ENCODE measurements around the gene ANP32A. TPM values are rescaled to one million over a fixed set of nuclear protein-coding genes. Genes with fewer than 3 reads are reported as not detected.
"Not testable (repeated sequence)": the region's sequence is repeated elsewhere in the genome, so short reads cannot be mapped to it uniquely, and the experiment has no call there.

Gene ANP32A
- total RNA-seq: 234 and 236 TPM in 2 replicates

DNA sequence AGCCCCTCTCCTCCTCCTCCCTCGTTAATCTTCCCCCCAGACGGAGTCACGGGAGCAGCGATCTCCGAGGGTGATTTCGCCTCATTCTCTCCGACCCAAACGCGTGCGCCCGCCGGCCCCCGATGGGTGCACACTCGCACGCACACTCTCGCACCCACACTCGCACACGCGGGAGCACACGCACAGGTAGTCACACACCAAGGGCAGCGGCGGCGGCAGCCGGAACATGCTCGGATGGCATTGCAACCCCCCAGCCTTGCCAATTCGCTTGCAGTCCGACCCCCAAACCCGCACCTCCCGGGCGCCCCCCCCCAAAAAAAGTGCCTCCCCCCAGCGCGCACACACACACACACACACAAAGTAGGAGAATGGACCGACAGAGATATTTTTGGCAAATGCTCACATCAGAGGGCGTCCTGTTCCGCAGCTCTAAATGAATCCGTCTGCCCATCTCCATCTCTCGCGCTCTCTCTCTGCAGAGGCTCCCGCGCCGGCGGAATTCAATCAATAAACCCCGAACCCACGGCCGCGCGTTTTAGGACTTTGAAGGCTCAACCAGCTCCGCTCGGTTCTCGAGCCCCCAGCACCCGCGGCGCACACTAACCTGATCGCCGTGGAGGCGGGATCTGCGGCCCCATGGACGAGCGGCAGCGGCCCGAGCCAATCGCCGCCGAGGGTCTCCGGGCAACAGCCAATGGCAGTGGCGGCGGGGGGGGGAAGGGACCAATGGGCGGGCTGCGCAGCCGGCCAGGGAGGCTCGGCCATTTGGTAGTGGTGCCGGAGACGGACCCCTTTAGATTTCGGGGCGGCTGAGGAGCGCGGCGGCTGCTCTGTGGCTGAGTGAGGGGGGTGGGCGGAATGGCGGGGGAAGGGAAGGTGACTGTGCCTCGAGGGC lies at the start of gene ANP32A:
TSS of gene ANP32A (minus strand) at position 601 of the 895 bp plus-strand sequence. CDS start at position 457, 144 bp downstream.
- intact Hi-C loops (cut with micrococcal nuclease): loop anchor here (5.0 kb wide), 1 partner anchor 543 kb away; the partner anchor contains the start of gene FEM1B

DNA sequence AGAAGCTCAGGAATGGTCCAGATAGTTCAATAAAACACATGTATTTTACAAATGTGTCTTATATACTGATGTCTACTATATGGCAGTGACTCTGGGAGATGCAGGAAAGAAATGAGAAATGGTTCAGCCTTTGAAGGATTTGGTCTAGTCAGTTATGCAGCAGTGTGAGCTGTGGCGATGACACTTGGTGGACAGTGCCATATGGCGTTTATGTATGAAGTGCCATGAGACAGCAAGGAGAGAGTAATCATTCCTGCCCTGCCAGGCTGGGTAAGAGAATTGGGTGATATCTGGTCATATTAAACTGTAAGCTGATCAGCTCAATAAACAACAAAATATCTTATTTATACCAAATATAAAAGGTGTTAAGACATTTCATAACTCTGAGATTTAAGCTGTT lies 47.6 kb upstream of the ANP32A start:
- intact Hi-C loops (cut with micrococcal nuclease): no loop called here

DNA sequence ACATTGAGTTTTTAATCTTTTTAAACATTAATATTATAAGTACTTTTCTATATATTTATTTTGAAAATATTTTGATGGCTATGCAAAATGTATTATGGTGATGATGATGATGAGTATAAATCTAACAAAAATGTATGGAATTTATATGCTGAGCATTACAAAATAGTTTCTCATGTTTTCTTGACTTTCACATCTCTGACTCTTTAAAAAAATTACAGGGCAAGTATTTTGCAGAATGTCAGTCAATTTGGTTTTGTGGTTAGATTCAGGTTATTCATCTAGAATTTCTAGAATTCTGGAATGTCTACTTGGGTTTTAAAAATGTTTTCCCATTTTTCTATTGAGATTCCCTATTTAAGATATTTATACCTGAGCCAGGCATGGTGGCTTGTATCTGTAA lies 41.7 kb upstream of the ANP32A start:
- intact Hi-C loops (cut with micrococcal nuclease): no loop called here

GRCh38 chr15:68858666-68859065 lies 38.0 kb upstream of the ANP32A start:
- intact Hi-C loops (cut with micrococcal nuclease): not testable (repeated sequence)

GRCh38 chr15:68857443-68857842 lies 36.7 kb upstream of the ANP32A start:
- intact Hi-C loops (cut with micrococcal nuclease): not testable (repeated sequence)

DNA sequence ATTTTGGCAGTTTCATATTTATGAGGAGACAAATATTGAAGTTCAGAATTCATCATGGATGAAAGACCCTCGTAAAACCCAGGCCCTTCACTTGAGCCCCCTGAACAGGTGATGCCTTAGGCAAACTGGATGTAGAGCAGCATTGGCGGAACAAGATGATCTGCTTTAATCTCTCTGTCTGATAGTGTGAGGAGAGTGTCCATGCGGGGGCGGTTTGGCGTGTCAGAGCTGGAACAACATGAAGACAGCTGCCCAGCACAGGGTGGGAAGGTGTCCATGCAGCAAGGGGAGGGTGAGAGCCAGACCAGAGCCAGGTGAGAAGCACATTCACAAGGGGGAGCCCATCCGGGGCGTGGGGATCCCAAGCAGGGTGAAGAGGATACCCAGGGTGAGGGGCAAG lies 31.8 kb upstream of the ANP32A start:
- intact Hi-C loops (cut with micrococcal nuclease): no loop called here

- intact Hi-C loops (cut with micrococcal nuclease): no loop called here
Measured at GRCh38 chr15:68851971-68852370, 31.3 kb upstream of the ANP32A start.

DNA sequence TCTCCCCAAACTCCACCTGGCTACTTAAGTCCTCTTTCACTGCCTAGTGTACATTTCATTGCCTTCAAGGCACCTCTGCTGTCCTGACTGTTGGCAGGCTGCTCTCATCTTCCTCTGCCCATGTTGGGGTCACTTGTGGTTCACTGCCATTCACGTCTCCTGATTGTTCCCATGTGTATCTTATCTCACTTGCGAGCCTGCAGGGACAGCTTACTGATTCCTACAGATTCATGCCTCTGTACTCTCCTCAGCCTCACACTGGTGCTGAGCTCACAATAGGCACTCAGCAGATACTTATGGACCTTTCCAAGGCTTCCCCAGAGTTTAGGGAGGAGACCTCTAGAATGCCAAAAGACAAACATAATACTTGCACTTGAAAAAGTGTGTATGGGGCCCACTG lies 28.8 kb upstream of the ANP32A start:
- intact Hi-C loops (cut with micrococcal nuclease): no loop called here

- intact Hi-C loops (cut with micrococcal nuclease): no loop called here
Measured at GRCh38 chr15:68846851-68847439, 26.2 kb upstream of the ANP32A start.

DNA sequence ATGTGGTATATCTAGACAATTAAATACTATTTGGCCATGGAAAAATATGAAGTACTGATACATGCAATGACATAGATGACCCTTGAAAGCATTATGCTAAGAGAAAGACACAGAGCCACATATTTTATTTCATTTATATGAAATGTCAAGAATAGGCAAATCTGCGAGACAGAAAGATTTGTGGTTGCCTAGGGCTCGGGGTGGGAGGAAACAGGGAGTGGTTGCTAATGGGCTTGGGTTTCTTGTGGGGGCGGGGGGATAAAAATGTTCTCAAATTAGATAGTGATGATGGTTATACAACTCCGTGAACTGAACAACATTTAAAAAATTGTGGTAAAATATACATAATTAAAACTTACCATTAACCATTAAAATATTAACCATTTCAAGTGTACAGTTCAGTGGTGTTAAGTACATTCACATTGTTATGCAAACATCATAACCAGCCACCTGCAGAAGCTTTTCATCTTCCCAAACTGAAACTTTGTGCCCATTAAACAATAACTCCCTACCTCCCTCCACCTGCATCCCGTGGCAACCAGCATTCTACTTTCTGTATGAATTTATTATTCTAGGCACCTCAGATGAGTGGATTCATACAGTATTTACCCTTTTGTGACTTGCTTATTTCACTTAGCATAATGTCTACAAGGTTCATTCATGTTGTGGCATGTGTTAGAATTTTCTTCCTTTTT lies 24.3 kb upstream of the ANP32A start:
- intact Hi-C loops (cut with micrococcal nuclease): no loop called here

DNA sequence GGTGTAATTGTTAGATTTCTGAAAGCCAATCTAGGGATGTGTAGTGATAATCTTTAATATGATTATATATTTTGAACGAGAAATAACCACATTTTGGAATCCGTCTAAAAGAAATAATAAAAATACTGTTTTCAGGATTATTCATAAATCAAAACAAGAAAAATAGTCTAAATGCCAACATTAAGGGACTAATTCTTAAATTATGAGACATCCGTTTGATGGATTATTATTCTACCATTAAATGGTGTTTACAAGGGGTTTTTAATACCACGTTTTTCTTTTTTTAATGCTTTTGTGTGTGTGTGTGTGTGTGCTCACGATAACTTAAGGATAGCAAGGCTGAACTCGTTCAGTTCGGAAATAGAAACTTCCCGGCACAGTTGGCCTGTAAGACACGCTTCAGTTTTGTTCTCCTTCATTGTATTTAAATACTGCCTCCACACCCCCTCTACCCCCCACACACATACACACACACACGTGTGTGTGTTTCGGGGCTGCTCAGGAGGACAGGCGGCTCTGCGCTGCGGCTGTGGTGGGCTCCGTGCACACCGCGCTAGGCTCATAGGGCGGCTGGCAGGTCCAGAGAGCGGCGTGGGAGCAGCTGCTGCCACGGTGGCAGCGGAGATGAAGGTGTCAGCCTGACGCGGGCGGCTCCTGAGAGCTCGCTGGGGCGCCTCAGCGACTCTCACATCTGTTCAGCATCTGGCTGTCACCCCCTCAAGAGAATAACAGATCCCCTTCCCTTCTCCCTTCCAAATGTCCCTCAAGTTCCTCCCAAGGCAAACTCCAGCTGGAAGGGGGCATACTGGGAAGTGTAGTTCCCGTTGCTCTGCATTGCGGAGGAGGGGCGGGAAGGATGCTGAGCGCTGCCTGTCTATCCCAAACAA lies 23.0 kb upstream of the ANP32A start:
- intact Hi-C loops (cut with micrococcal nuclease): no loop called here

- intact Hi-C loops (cut with micrococcal nuclease): no loop called here
Measured at GRCh38 chr15:68842958-68843357, 22.3 kb upstream of the ANP32A start.

GRCh38 chr15:68834346-68834745 lies 13.7 kb upstream of the ANP32A start:
- intact Hi-C loops (cut with micrococcal nuclease): no loop called here

GRCh38 chr15:68833700-68834331 lies 13.1 kb upstream of the ANP32A start:
- intact Hi-C loops (cut with micrococcal nuclease): no loop called here

DNA sequence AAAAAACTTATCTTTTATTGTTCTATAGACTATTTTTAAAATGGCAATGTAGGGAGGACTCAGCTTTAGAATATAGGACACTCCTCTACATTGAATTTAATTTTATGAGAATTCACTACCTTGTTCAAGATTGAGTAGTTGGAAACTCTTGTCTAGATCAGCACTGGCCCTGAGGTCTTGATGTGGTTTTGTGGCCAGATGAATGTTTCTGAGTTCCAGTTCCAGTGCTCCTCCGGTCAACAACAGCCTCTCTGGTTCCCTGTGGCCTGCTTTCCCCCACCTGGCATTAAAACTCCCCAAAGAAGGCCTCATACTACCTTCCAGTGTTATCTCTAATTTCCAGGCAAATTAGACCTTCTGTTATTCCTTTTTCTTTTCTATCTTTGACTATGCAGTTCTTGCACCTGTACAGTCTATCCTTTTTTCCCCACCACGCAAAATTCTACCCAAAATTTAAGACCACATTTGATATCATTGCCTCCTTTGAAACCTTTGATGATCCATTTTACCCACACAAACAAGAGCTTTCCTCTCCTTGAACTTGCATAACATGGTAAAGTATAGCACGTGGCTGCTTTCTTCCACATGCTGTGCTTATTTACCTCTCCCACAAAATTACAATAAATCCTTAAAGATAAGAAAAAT lies 9.6 kb upstream of the ANP32A start:
- intact Hi-C loops (cut with micrococcal nuclease): no loop called here

DNA sequence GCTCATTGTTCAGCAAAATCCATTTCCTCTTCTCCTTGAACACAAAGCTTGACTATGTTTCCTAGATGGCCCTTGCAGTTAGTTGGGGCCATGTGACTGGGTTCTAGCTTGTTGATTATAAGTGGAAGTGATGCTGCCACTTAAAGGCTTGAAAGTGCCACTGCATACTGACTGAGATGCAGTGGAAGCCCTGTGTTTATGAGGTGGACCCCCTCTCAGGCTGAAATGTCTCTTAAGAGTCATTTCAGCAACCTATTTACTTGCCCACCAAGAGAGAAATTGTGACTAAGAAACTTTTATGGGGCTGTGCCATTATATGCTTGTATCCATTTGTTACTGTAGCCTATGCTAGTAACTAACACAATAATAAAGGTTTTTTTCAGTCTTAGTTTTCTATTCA lies 8.4 kb upstream of the ANP32A start:
- intact Hi-C loops (cut with micrococcal nuclease): loop anchor here (1.0 kb wide), 1 partner anchor 46 kb away; no protein-coding TSS in a partner anchor

DNA sequence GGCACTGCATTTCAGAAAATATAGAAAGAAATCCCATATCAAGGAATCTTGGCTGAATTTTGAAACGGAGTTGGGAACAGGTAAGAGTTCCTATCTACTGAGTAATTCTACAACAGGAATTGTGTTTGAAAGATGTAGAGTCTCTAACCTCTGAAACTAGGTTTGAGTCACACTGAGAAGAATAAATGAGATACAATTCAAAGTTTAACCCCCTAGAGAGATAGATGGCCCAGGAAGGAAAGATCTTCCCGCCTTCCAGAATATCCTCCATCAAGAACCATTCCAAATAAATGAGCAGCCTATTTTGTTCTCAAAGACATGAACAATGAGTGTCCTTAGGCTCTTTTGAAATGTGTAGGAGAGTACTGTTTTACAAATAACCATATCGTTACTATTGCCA lies 2.9 kb upstream of the ANP32A start:
- intact Hi-C loops (cut with micrococcal nuclease): loop anchor here (5.0 kb wide), 1 partner anchor 546 kb away; the partner anchor contains the start of gene FEM1B

DNA sequence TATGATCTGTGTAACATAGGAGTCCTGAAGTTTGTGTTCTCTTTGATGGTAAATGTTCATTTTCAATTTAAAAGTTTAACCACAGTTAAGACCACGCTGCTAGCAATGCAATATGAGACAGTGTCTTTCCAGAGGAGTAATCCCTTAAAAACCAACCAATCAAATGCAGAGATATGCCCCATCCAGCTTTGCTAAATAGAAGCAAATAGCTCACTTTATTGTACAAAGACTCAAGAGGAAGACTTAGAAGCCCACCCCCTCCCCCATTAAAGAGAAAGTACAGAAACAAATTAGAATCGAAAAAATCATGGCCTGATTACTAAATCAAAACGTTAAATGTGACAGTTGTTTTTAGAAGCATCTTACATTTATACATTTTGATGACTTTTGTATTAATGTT lies 2.1 kb upstream of the ANP32A start:
- intact Hi-C loops (cut with micrococcal nuclease): loop anchor here (5.0 kb wide), 1 partner anchor 546 kb away; the partner anchor contains the start of gene FEM1B

- intact Hi-C loops (cut with micrococcal nuclease): loop anchor here (5.0 kb wide), 1 partner anchor 545 kb away; the partner anchor contains the start of gene FEM1B
Measured at GRCh38 chr15:68821841-68822381, 1.2 kb upstream of the ANP32A start.

All from T-helper 2 cell treated with Interferon-gamma antibody and Interleukin-4, amounts not matched to agents 100 ng/mL and 5 ng/mL, for 36 hours (primary cell).